HEK293 (cell line): ENCODE data around the gene MTFR1L.

Source experiments
- REPIN1 ChIP-seq: fragments of 450-650 bp; formaldehyde crosslinking; IDR thresholded peaks from 2 replicates; pipeline ENCODE4 v1.5.1; 2017; ENCODE audit warnings: missing biosample characterization, missing genetic modification characterization, low read depth
- ZFP69B ChIP-seq: fragments of 450-650 bp; formaldehyde crosslinking; IDR thresholded peaks from 2 replicates; pipeline ENCODE4 v1.5.1; 2016; ENCODE audit warnings: missing biosample characterization, missing genetic modification characterization
- TF ChIP-seq, protein P1 (sequence below): fragments of 450-650 bp; formaldehyde crosslinking; IDR thresholded peaks from 2 replicates; pipeline ENCODE4 v1.5.1; 2016; ENCODE audit warnings: missing biosample characterization, missing genetic modification characterization

DNA sequence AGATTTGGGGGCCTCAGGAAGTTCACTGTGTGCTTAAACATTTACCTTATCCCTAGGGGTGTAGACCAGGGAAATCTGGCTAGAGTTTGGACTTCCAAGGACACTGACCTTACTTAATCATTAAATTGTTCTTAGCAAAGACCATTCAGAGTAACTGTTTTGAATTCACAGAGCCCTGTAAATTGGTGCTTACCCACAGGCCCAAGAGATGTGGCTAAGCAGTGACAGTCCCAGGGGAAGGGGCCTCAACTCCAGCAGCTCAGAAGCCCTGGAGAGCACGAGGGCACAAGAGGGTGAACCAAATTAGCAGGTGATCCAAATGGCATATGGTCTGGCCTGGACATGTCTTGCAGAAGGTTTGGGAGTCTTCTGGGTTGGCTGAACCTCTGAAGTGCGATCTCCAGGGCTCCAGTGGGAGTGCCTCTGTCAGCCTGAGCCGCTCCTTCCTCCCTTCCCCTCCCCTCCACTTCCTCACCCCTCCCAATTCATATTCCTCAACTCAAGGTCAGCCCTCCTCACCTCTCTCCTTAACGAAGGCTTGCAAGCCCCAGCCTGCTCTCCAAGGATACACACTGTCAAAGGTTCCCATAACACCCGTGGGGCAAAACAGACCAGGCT is 51.4 kb downstream of the MTFR1L start:
- TF ChIP-seq REPIN1 (tag by site-specific recombination) (no peak), ZFP69B (tag by site-specific recombination) (no peak)
- TF ChIP-seq, protein P1, sequence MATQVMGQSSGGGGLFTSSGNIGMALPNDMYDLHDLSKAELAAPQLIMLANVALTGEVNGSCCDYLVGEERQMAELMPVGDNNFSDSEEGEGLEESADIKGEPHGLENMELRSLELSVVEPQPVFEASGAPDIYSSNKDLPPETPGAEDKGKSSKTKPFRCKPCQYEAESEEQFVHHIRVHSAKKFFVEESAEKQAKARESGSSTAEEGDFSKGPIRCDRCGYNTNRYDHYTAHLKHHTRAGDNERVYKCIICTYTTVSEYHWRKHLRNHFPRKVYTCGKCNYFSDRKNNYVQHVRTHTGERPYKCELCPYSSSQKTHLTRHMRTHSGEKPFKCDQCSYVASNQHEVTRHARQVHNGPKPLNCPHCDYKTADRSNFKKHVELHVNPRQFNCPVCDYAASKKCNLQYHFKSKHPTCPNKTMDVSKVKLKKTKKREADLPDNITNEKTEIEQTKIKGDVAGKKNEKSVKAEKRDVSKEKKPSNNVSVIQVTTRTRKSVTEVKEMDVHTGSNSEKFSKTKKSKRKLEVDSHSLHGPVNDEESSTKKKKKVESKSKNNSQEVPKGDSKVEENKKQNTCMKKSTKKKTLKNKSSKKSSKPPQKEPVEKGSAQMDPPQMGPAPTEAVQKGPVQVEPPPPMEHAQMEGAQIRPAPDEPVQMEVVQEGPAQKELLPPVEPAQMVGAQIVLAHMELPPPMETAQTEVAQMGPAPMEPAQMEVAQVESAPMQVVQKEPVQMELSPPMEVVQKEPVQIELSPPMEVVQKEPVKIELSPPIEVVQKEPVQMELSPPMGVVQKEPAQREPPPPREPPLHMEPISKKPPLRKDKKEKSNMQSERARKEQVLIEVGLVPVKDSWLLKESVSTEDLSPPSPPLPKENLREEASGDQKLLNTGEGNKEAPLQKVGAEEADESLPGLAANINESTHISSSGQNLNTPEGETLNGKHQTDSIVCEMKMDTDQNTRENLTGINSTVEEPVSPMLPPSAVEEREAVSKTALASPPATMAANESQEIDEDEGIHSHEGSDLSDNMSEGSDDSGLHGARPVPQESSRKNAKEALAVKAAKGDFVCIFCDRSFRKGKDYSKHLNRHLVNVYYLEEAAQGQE (tag by site-specific recombination): no peak
